ENCODE data around the gene ZKSCAN7.
"Not testable (repeated sequence)": the region's sequence is repeated elsewhere in the genome, so short reads cannot be mapped to it uniquely, and the experiment has no call there.

ZKSCAN7 gene

DNA sequence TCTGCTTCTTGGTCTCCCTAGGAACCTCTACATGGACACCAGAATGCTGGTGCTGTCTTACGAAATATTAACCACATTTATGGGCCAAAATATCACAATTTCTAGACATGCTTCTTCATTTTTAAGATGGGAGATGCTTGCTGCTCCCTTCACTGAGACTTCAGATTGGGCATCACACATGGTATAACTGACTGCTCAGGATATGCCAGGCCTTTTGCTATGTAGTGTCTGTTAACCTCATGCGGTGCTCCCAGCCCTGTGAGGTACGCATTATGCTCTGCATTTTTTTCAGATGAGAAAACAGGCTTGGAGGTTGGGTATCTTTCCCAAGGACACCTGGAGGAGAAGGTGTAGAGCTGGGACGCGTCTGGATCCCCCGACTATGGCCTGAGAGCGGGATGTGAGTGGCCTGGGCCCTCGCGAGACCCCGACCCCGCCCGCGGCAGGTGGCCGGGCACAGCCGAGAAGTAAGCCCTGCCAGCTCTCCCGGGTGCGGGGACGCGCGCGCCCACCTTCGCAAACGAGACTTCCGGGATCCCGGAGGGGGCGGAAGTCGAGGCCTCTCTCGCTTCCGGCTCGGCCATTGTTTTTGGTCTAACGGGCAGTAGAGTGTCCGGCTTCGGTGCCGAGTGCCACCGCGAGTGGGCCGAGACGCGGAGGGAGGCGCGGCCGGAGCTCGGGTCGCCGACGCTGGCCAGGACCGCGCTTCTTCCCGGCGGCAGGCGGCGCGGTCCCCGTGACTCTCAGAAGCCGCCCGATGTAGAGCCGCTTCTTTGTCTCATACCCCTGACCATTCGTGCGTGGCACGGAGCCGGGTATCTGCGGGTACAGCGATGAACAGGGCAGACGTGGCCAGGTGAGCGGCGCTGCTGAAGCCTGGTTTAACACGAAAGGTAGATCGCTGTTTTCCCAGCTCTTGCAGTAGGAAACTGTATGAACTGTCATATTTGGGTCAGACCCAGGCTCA lies at the start of gene ZKSCAN7:
ZKSCAN7 (plus strand) TSS at position 568 of the 967 bp plus-strand sequence. CDS start 1,855 bp downstream, outside the sequence.
- peak; percentile 28 for DNase-seq (ENCODE audit: low read depth)

DNA sequence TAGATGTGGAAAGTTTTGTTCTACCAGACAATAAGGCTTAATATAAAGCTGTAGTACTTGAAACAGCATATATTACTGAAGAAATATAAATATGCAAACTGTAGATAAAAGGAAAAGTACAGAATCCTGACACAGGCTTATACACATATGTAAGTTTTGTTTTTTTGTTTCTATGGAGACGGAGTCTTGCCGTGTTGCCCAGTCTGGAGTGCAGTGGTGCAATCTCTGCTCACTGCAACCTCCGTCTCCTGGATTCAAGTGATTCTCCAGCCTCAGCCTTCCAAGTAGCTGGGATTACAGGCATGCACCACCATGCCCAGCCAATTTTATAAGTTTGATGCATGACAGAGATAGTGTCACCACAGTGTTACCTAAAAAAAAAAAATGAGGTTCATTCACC lies 48.4 kb upstream of the ZKSCAN7 start:
- DNase-seq (ENCODE audit: low read depth), result no peak

DNA sequence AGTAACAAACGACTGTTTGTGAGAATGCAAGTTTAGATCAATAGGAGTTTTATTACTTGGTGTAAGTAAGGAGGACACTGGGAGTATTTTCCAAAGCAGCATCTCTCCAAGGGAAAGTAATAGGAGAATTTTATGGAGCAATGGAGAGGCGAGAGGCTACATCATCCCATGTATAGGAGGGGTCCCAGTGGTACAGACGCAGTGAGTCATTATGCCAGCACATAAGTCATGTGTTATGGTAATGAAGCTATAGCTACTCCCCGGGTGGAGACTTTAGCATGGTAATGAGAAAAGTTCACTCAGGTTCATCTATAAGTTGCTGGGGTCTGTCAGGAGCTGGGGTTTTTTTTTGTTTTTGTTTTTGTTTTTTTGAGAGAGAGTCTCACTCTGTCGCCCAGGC lies 48.0 kb upstream of the ZKSCAN7 start:
- DNase-seq (ENCODE audit: low read depth), result no peak

DNA sequence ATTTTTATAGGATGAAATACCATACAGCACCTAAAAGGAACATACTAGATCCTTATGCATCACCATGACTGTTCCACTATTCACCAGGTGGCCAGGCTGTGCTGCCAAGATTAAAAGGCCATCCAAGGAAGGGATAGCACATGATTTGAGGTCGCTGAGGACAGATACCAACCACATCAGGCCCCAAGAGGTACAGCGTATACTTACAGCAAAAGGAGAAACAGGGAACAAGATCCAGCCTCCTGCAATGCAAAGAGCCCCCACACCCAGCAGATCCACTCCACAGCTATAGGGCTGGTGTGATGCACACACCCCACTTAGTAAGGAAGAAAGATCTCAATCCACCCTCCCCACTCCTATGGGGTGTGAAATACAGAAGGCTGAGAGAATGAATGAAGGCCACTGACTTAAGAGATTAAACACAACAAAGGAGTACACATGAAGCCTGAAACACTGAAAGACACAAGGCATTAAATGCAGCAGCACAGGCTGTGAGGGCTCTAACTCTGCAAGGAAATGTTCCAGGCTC lies 45.5 kb upstream of the ZKSCAN7 start:
- no peak for DNase-seq (ENCODE audit: low read depth)

DNA sequence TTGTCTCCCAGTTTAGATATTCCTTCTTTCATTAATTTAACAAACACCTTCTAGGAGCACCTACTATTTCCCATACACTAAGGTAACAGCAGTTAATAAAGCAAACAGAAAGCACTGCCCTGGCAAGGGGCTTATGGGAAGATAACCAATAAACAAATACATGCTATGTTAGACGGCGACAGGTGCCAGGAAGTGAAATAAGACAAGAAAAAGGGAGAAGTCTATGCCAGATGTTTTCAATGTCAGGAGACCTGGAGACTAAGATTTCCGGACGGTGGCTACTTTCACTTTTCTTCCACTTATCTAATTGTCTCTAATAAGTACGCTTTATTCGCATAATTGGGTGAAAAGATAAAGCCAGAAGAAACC lies 45.0 kb upstream of the ZKSCAN7 start:
- no peak for DNase-seq (ENCODE audit: low read depth)

DNA sequence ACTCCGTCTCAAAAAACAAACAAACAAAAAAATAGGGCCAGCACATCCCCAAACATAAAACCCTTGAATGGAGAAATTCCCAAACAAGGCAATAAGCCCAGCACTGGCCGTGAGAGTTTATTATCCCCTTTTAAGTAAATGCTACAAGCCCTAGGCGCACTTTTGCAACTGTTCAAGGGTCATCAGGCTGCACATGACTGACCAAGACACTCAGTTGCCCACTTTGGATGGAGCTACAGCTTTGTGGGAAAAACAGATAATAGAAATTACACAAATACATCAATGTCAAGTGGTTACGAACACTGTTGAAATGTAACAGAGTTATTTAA lies 43.8 kb upstream of the ZKSCAN7 start:
- DNase-seq (ENCODE audit: low read depth), result no peak

DNA sequence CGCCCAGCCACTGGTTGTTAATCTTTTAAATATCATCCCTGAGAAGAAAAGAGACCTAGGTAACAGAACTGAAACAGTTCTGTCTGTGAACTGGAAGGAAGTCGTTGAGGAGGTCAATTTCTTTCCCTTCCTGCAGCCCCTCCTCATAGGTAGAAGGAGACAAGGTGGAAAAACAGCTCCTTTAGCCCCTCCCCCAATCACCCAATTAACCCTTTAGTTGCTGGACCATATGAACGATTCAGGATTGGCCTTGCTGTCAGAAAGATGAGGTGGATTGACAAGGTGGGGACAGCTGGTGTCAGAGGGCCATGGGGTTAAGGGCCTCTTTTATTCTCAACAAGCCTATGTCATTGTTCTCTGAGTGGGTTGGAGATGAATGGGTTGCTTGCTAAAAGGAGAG lies 41.5 kb upstream of the ZKSCAN7 start:
- no peak for DNase-seq (ENCODE audit: low read depth)

DNA sequence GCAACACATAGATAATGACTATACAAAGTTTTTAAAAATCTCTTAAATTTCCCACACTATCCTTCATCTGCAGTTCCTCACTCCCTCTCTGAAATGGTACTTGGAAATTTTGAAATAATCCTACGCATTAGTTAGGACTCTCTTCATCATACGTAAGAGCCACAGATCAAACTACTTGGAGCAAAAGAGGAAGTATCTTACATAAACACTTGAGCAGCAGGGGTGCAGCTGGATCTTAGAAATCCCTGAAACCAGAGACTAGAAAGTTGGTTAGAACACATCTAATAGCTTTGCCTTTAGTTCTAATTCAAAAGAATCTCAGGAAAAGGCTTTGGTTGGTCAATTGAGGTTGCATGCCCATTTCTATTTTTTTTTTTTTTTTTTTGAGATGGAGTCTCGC lies 38.8 kb upstream of the ZKSCAN7 start:
- no peak for DNase-seq (ENCODE audit: low read depth)

DNA sequence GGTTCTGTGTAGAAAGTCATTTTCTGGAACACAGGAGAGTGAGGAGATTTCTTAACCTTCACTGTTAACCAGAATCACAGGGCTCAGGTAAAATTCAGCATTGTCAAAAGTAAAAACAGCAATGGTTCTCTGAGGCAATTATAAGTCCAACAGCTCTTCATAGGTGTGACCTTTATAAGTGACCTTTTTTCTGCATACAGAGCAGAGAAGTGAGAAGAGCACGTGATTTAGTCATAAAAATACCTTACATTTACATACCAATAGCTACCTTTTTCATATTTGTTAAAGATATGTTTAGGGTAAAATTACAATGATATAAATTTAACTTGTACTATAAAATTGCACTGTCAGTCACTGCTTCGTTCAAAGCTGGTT lies 36.2 kb upstream of the ZKSCAN7 start:
- no peak for DNase-seq (ENCODE audit: low read depth)

DNA sequence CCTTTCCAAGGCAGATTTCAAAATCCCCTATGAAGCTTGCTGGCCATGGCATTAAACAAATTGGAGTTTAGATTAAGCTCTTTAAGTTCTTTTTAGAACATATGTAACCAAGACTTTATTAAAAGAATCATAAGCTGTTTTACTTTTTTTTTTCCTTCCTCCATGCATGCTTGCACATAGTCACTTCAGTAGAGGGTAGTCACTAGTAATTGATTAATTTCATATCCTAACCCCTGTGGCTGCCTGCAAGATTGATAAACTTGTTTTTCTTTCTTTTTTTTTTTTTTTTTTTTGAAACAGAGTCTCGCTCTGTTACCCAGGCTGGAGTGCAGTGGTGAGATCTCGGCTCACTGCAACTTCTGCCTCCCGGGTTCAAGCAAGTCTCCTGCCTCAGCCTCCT lies 33.3 kb upstream of the ZKSCAN7 start:
- no peak for DNase-seq (ENCODE audit: low read depth)

DNA sequence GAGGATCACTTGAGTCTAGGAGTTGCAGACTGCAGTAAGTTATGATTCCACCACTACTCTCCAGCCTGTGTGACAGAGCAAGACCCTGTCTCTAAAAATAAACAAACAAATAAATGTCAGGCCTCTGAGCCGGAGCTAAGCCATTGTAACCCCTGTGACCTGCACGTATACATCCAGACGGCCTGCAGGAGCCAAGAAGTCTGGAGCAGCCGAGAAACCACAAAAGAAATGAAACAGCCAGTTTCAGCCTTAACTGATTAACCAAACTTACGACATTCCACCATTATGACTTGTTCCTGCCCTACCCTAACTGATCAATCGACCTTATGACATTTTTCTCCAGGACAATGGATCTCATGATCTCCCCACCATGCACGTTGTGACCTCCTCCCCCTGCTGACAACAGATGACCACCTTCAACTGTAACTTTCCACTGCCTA lies 32.5 kb upstream of the ZKSCAN7 start:
- no peak for DNase-seq (ENCODE audit: low read depth)

DNA sequence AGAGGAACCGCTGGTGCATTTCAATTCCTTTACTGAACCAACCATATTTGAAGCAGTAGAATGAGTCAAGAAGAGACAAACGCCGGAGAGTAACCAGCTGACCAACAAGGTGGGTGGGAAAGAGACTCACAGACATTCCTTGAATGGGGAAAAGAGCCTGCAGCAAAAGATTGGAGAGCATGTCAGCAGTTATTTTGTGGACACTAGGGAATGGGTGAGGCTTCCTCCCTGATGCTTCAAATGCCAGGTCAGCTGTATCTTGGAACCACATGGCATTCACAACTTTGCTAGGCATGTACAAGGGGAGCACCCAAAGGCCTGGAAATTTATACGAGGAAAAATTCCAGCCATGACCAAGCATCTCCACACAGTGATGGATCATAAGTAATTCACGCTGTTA lies 29.9 kb upstream of the ZKSCAN7 start:
- DNase-seq (ENCODE audit: low read depth), result no peak

DNA sequence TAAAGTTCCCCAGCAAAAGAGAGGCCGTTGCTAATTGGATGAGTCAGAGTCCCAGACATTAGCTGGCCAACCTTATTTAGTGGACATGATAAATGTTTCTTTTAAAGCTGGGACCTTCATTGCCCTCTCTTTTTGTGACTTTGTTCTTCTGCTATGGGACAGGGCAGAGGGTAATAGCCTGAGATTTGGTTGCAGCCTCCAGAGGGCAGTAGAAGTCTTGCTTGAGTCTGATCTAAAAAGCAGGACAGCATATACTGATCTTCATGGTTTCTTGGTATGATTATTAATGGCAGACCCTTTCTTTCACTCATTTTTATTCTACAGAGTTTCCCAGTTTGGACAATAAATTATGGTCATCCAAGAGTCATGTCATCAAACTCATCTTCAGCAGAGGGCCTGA lies 25.1 kb upstream of the ZKSCAN7 start:
- no peak for DNase-seq (ENCODE audit: low read depth)

DNA sequence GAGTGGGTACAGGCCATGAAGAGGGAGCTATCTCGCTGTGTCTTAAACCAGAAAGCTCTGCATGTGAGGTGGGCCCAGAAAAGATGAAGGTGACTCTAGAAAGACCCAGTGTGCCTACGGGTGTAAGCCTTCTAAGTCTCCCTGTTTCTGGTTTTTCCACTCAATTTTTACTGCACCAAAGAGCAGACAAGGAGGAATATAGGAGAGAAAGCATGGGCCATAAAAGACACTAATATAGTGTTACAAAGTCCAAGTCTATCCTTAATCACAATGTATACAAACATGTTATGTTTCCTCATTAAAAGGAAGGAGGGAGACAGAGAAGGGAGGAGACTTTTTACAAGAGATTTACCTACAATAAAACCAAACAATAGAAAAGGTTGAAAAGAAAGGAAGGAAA lies 24.1 kb upstream of the ZKSCAN7 start:
- no peak for DNase-seq (ENCODE audit: low read depth)

DNA sequence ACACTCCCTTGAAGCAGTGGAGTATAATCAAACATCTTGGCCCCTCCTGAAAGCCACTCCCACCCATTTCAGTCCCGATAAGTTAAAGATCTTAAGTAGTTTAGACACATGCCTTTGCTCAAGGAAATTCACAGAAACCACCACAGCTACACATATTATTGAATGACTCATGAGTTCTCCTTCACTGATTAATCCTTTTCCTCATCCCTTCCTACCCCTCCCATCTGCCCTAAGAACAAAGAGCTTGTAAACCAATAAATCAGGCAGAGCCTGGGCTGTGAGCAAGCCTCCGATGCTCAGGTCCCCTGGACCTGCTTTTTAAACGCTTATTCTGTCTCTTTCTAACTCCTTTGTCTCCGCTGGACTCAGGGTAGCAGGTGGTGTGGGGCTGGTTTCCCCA lies 20.3 kb upstream of the ZKSCAN7 start:
- not testable (repeated sequence) for DNase-seq (ENCODE audit: low read depth)

DNA sequence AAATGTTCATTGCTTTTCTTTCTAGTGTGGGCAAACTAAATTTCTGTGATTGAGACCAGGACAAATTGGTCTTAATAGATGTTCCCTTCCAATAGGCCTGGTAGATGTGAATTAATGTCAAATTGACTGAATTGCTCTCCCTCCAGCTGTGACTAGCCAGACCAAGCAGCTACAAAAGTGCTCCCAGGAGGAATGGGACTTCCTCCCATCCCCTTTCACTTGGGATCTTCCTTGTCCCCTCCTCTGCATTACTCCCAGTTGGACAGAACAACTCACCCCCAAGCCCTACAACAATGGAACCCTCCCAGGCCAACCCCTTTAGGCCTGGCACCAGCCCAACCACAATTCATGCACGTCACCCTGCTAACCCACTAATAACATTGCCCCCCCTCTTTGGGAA lies 19.6 kb upstream of the ZKSCAN7 start:
- no peak for DNase-seq (ENCODE audit: low read depth)

DNA sequence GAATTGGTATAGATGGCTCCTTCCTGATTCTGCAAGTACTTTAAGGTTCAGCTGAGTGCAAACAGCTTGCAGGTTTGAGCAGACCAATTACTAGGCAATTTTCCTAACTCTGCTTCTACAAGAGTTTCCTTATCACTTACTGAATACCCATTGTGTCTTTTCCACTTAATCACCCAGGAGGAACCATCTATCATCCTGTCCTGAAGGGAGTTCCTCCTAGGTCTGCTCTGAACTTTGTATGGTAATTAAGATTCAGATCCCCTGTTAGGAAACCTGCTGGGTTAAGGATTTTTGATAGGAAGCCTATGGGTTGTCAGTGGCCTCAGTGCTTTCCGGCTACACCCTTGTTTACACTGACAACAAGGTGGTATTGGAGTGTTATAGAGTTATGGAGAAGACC lies 10.2 kb upstream of the ZKSCAN7 start:
- DNase-seq (ENCODE audit: low read depth), result not testable (repeated sequence)

DNA sequence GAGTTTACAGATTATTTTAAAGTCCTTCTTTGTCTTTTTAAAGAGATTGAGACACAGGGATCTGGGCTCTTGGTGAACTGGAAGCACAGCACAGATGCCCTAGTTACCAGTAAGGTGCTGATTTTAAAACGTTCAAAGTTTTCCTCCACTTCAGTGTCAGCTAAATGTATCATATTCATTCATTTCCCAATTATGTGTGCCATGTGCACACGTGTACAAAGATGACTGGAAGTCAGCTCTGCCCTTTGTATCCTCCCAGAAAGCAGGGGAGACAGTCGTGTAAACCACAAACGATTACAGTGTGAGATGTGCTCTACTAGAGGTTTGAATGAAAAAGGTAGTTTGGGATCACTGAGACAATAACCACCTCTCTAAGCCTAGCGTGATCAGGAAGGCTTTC lies 730 bp downstream of the ZKSCAN7 start:
- no peak for DNase-seq (ENCODE audit: low read depth)

DNA sequence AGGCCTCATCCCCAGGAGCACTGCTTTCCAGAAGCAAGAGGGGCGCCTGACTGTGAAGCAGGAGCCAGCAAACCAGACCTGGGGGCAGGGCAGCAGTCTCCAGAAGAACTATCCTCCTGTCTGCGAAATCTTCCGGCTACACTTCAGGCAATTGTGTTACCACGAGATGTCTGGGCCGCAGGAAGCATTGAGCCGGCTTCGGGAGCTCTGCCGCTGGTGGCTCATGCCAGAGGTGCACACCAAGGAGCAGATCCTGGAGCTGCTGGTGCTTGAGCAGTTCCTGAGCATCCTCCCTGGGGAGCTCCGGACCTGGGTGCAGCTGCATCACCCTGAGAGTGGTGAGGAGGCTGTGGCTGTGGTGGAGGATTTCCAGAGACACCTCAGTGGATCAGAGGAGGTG lies 2.1 kb downstream of the ZKSCAN7 start:
- no peak for DNase-seq (ENCODE audit: low read depth)

DNA sequence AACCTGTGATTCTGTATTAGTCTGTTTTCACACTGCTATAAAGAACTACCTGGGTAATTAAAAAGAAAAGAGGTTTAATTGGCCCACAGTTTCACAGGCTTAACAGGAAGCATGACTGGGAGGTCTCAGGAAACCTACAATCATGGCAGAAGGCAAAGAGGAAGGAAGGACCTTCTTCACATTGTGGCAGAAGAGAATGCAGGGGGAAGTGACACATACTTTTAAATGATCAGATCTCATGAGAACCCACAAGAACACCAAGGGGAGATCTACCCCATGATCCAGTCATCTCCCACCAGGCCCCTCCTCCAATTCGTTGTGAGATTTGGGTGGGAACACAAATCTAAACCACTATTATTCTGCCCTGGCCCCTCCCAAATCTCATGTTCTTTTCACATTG lies 6.1 kb downstream of the ZKSCAN7 start:
- no peak for DNase-seq (ENCODE audit: low read depth)

DNA sequence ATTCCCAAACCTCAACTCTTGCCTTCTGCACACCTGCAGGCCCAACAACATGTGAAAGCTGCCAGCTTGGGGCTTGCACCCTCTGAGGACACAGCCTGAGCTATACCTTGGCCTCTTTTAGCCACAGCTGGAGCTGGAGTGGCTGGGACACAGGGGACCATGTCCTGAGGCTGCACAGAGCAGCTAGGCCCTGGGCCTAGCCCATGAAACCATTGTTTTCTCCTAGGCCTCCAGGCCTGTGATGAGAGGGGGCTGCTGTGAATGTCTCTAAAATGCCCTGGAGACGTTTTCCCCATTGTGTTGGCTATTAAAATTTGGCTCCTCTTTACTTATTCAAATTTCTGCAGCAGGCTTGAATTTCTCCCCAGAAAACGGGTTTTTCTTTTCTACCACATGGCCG lies 7.2 kb downstream of the ZKSCAN7 start:
- DNase-seq (ENCODE audit: low read depth), result no peak

DNA sequence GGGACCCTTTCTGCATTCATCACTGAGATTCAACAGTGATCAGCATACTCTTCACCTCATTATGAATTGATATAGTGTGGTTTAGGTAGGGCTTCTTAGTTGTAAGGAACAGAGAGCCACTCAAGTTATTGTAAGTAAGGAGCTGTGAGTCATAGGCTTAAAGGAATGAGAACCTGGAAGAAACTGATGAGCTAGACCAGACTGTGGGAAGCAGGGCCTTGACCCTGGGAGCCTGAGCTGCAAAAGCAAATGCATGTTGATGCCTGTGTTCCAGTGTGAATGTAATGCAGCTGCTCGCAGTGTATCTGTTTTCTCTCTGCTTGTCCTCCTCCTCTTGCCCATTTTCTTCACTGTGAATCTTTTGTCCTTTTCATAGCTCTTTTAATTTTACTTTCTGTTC lies 13.6 kb downstream of the ZKSCAN7 start:
- no peak for DNase-seq (ENCODE audit: low read depth)

DNA sequence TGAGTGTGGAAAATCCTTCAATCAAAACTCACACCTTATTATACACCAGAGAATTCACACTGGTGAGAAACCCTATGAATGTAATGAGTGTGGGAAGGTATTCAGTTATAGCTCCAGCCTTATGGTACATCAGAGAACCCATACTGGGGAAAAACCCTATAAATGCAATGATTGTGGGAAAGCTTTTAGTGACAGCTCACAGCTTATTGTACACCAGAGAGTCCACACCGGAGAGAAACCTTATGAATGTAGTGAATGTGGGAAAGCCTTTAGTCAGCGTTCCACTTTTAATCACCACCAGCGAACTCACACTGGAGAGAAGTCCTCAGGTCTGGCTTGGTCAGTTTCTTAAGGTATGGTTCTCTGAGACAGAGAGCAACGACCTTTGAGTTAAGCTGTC lies 16.0 kb downstream of the ZKSCAN7 start:
- DNase-seq (ENCODE audit: low read depth), result no peak

DNA sequence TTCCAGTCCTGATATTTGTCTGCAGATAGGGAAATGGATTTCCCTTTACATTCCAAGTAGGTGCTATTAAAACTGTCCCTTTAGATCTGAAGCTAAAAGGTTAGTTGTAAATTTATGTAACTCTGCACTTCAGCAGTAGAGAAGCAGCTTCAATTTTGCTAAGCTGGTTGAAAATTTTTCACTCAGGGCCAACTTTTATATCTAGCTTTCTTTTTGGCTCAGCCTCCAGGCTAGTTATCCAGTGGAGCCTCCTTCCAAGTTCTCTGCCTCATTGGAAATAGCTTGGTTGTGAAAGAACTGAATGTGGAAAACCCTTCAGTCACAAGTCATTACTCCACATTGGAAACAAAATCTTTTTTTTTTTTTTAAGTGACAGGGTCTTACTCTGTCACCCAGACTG lies 21.6 kb downstream of the ZKSCAN7 start:
- DNase-seq (ENCODE audit: low read depth), result no peak

Data from activated T-cell treated with anti-CD3 and anti-CD28 coated beads for 1 hour (primary cell).